ENCODE data around the gene NUMA1. TPM values are rescaled to one million over a fixed set of nuclear protein-coding genes. Genes with fewer than 3 reads are reported as not detected.

The NUMA1 gene
- total and polyA plus RNA-seq, 2 experiments from 2014 or later: 33.2 to 104 TPM

GRCh38 chr11:71999362-71999761 is 81.0 kb downstream of the NUMA1 start (continued):
- no peak for TF ChIP-seq POLR2AphosphoS5 (IDR thresholded peaks at IDR 0.05; ENCODE audit: low read depth)
- TF ChIP-seq CREB1 (CRISPR knock-in tag; IDR thresholded peaks at IDR 0.05; ENCODE audit: low read depth): no peak
- TF ChIP-seq CTCF (conservative IDR thresholded peaks at IDR 0.05; ENCODE audit: low read depth in 2 of 2): no peak
- TF ChIP-seq ZNF114 (CRISPR knock-in tag; IDR thresholded peaks at IDR 0.05): no peak
- TF ChIP-seq ZNF462 (CRISPR knock-in tag; IDR thresholded peaks at IDR 0.05): no peak
- no peak for TF ChIP-seq ZNF331 (CRISPR knock-in tag; IDR thresholded peaks at IDR 0.05; ENCODE audit: low read depth)

GRCh38 chr11:71998649-71999310 is 81.6 kb downstream of the NUMA1 start, which contains the start of gene IL18BP:
Gene IL18BP, plus strand, starts transcription at chr11:71998909. Its CDS starts 1,076 bp downstream, at chr11:71999985.
- no peak for DNase-seq (ENCODE audit: low spot score)
- Histone ChIP-seq H3K27me3 (ENCODE audit: insufficient read depth) (no peaks in the 10 kb centered on the region), H3K9me2 (ENCODE audit: insufficient read depth) (no peaks in the 10 kb centered on the region), H3F3A (replicated peaks; ENCODE audit: low read depth) (no peaks in the 10 kb centered on the region; the same call in 1 of the 2 replicates), H2AFZ (no peak within 1 kb of the TSS), H3K4me3 (no peak within 1 kb of the TSS), H3K79me2 (replicated peaks; ENCODE audit: insufficient read depth) (no peaks in the 10 kb centered on the region), H4K20me1 (replicated peaks; ENCODE audit: insufficient read depth) (peaks cover 11% of the 10 kb centered on the region; the same call in 1 of the 2 replicates), H3K27ac (ENCODE audit: low read depth) (no peak within 1 kb of the TSS), H3K4me2 (no peak within 1 kb of the TSS), H3K4me1 (ENCODE audit: insufficient read depth) (no peaks in the 10 kb centered on the region), H3K36me3 (ENCODE audit: insufficient read depth) (0 out of 2 replicates have a peak, but pooled peaks cover 4% of the 10 kb centered on the region)
- H3K4me3 Mint-ChIP-seq: no peak within 1 kb of the TSS
- H3K9me3 Mint-ChIP-seq: no peaks in the 10 kb centered on the region
- peak within 1 kb of the TSS; percentile 44 for H3K27ac Mint-ChIP-seq
- H3K36me3 Mint-ChIP-seq (ENCODE audit: low read depth): peaks cover 30% of the 10 kb centered on the region
- H3K27me3 Mint-ChIP-seq (ENCODE audit: insufficient read depth, low read depth, poor library complexity): peaks cover 12% of the 10 kb centered on the region
- H3K4me1 Mint-ChIP-seq: no peaks in the 10 kb centered on the region; the same call in 2 of the 3 replicates
- no peak for ATAC-seq
- TF ChIP-seq ZNF331 (CRISPR knock-in tag; IDR thresholded peaks at IDR 0.05; ENCODE audit: low read depth) (no peak), STAT1 (IDR thresholded peaks at IDR 0.05; ENCODE audit: unreplicated experiment) (no peak), CREB1 (CRISPR knock-in tag; IDR thresholded peaks at IDR 0.05; ENCODE audit: low read depth) (no peak), ETS1 (IDR thresholded peaks at IDR 0.05) (no peak), EZH2phosphoT487 (IDR thresholded peaks at IDR 0.05; ENCODE audit: unreplicated experiment) (no peak), ZNF114 (CRISPR knock-in tag; IDR thresholded peaks at IDR 0.05) (no peak), EZH2 (IDR thresholded peaks at IDR 0.05; ENCODE audit: low read depth, unreplicated experiment) (no peak), JUNB (IDR thresholded peaks at IDR 0.05; ENCODE audit: unreplicated experiment) (no peak), REST (IDR thresholded peaks at IDR 0.05; ENCODE audit: unreplicated experiment) (no peak), POLR2AphosphoS5 (IDR thresholded peaks at IDR 0.05; ENCODE audit: low read depth) (no peak)
